ENCODE results near the gene GPR108. TPM values are rescaled to one million over a fixed set of nuclear protein-coding genes. Genes with fewer than 3 reads are reported as not detected.

Gene GPR108
- total and polyA plus RNA-seq, 2 donors = 23.2 to 66.8 TPM

- 73% methylated on average over 4 of the region's 4 CpGs for WGBS
- no peaks in the 10 kb centered on the region for H3K36me3 ChIP-seq (ENCODE audit: insufficient read depth)
- DNase-seq (ENCODE audit: extremely low spot score) = no peak
- H3K27ac ChIP-seq (ENCODE audit: low read depth) = no peak overlapping the region
- H3K4me1 ChIP-seq (ENCODE audit: insufficient read depth) = no peaks in the 10 kb centered on the region
- H3K4me3 ChIP-seq (ENCODE audit: low read depth, low read length) = no peak overlapping the region
These were observed 50.8 kb downstream of the GPR108 start for GRCh38 chr19:6686628-6686975.

GRCh38 chr19:6685962-6686627 lies 51.3 kb downstream of the GPR108 start:
- no peak overlapping the region for H3K27ac ChIP-seq (ENCODE audit: low read depth)
- no peak for DNase-seq (ENCODE audit: extremely low spot score)
- no peaks in the 10 kb centered on the region for H3K36me3 ChIP-seq (ENCODE audit: insufficient read depth)
- no peaks in the 10 kb centered on the region for H3K4me1 ChIP-seq (ENCODE audit: insufficient read depth)
- WGBS = 81% methylated on average over 15 of the region's 15 CpGs
- H3K4me3 ChIP-seq (ENCODE audit: low read depth, low read length) = no peak overlapping the region

- 73% methylated on average over 4 of the region's 4 CpGs for WGBS
- Histone ChIP-seq H3K36me3 (ENCODE audit: insufficient read depth) (no peaks in the 10 kb centered on the region), H3K27ac (ENCODE audit: low read depth) (no peak overlapping the region), H3K4me3 (ENCODE audit: low read depth, low read length) (no peak overlapping the region), H3K4me1 (ENCODE audit: insufficient read depth) (no peaks in the 10 kb centered on the region)
- DNase-seq (ENCODE audit: extremely low spot score) = no peak
These were observed 51.9 kb downstream of the GPR108 start for GRCh38 chr19:6685482-6685881.

- H3K4me3 ChIP-seq (ENCODE audit: low read depth, low read length) = no peak overlapping the region
- 90% methylated on average over 4 of the region's 4 CpGs for WGBS
- no peaks in the 10 kb centered on the region for H3K4me1 ChIP-seq (ENCODE audit: insufficient read depth)
- H3K36me3 ChIP-seq (ENCODE audit: insufficient read depth) = no peaks in the 10 kb centered on the region
- DNase-seq (ENCODE audit: extremely low spot score) = no peak
- no peak overlapping the region for H3K27ac ChIP-seq (ENCODE audit: low read depth)
These were observed 53.4 kb downstream of the GPR108 start for GRCh38 chr19:6683971-6684370.

- Histone ChIP-seq H3K4me3 (ENCODE audit: low read depth, low read length) (no peak overlapping the region), H3K4me1 (ENCODE audit: insufficient read depth) (no peaks in the 10 kb centered on the region), H3K27ac (ENCODE audit: low read depth) (no peak overlapping the region), H3K36me3 (ENCODE audit: insufficient read depth) (no peaks in the 10 kb centered on the region)
- WGBS = 74% methylated on average over 3 of the region's 3 CpGs
- DNase-seq (ENCODE audit: extremely low spot score) = no peak
These were observed 54.7 kb downstream of the GPR108 start for GRCh38 chr19:6682607-6683128.

GRCh38 chr19:6680141-6680540 lies 57.2 kb downstream of the GPR108 start:
- 89% methylated on average over 1 of the region's 1 CpG for WGBS
- H3K36me3 ChIP-seq (ENCODE audit: insufficient read depth) = no peaks in the 10 kb centered on the region
- DNase-seq (ENCODE audit: extremely low spot score) = no peak
- no peak overlapping the region for H3K4me3 ChIP-seq (ENCODE audit: low read depth, low read length)
- no peak overlapping the region for H3K27ac ChIP-seq (ENCODE audit: low read depth)
- no peaks in the 10 kb centered on the region for H3K4me1 ChIP-seq (ENCODE audit: insufficient read depth)

Other genes starting within 250 kb of the GPR108 start
- 2.5 TPM for gene TUBB4A, start 235.3 kb downstream of the GPR108 start, total RNA-seq
- 2.6 TPM for gene TUBB4A, start 235.3 kb downstream of the GPR108 start, polyA plus RNA-seq
- 0.53 TPM for gene TNFSF9, start 206.6 kb downstream of the GPR108 start, total RNA-seq
- 0.91 TPM for gene TNFSF9, start 206.6 kb downstream of the GPR108 start, polyA plus RNA-seq
- not detected for gene CD70, start 146.4 kb downstream of the GPR108 start, total RNA-seq
- gene CD70, start 146.4 kb downstream of the GPR108 start, polyA plus RNA-seq = not detected
- gene TNFSF14, start 67.4 kb downstream of the GPR108 start, total RNA-seq = 0.48 TPM
- gene TNFSF14, start 67.4 kb downstream of the GPR108 start, polyA plus RNA-seq = 1.9 TPM
- gene C3, start 16.9 kb downstream of the GPR108 start, total RNA-seq = 38.9 TPM
- 1,354 TPM for gene C3, start 16.9 kb downstream of the GPR108 start, polyA plus RNA-seq
- 28.5 TPM for gene TRIP10, start 2.1 kb upstream of the GPR108 start, total RNA-seq
- 113 TPM for gene TRIP10, start 2.1 kb upstream of the GPR108 start, polyA plus RNA-seq
- gene SH2D3A, start 29.9 kb upstream of the GPR108 start, total RNA-seq = 11.4 TPM
- 5.5 TPM for gene SH2D3A, start 29.9 kb upstream of the GPR108 start, polyA plus RNA-seq
- gene VAV1, start 35.1 kb upstream of the GPR108 start, total RNA-seq = 4.4 TPM
- gene VAV1, start 35.1 kb upstream of the GPR108 start, polyA plus RNA-seq = 3.0 TPM
- gene ADGRE1, start 150.0 kb upstream of the GPR108 start, total RNA-seq = 0.53 TPM
- 0.10 TPM for gene ADGRE1, start 150.0 kb upstream of the GPR108 start, polyA plus RNA-seq